Astrocyte of the hippocampus (primary cell): Measurements from ENCODE around the gene APOBEC3H.

ENCODE experiments used
- DNase-seq: peaks from one replicate; pipeline ENCODE4 v3.0.0; 2011; ENCODE audit warnings: low read depth, low spot score

Gene APOBEC3H

GRCh38 chr22:39135092-39135896 lies 38.2 kb downstream of the APOBEC3H start:
- peak; percentile 62 for DNase-seq

GRCh38 chr22:39136317-39136716 lies 39.3 kb downstream of the APOBEC3H start:
- no peak for DNase-seq

GRCh38 chr22:39138357-39138997 lies 41.4 kb downstream of the APOBEC3H start:
- no peak for DNase-seq

GRCh38 chr22:39139933-39140332 lies 42.9 kb downstream of the APOBEC3H start:
- no peak for DNase-seq

GRCh38 chr22:39142088-39142680 lies 45.1 kb downstream of the APOBEC3H start:
- no peak for DNase-seq

GRCh38 chr22:39144101-39144767 lies 47.2 kb downstream of the APOBEC3H start:
- DNase-seq: peak; percentile 43

GRCh38 chr22:39146256-39147101 lies 49.4 kb downstream of the APOBEC3H start:
- DNase-seq: no peak

GRCh38 chr22:39147335-39148025 lies 50.4 kb downstream of the APOBEC3H start:
- no peak for DNase-seq

- DNase-seq: no peak
Measured at GRCh38 chr22:39148026-39148726, 51.1 kb downstream of the APOBEC3H start.

- DNase-seq: peak; percentile 40
Measured at GRCh38 chr22:39148727-39149535, 51.9 kb downstream of the APOBEC3H start.

- no peak for DNase-seq
Measured at GRCh38 chr22:39149915-39150847, 53.1 kb downstream of the APOBEC3H start.

- DNase-seq: no peak
Measured at GRCh38 chr22:39150848-39151215, 53.8 kb downstream of the APOBEC3H start.

GRCh38 chr22:39151329-39151975 lies 54.4 kb downstream of the APOBEC3H start:
- DNase-seq: no peak

GRCh38 chr22:39152024-39152510 lies 55.0 kb downstream of the APOBEC3H start:
- no peak for DNase-seq

- peak; percentile 92 for DNase-seq
Measured at GRCh38 chr22:39152511-39153219, 55.6 kb downstream of the APOBEC3H start, which contains the start of gene CBX7. TSS of gene CBX7 (minus strand) at chr22:39152680. CDS start at chr22:39152444, 236 bp downstream.

- no peak for DNase-seq
Measured at GRCh38 chr22:39153220-39153717, 56.2 kb downstream of the APOBEC3H start.
